Measurements from ENCODE around the gene KIF20B. TPM values are rescaled to one million over a fixed set of nuclear protein-coding genes. Genes with fewer than 3 reads are reported as not detected.
"Not testable (repeated sequence)": the region's sequence is repeated elsewhere in the genome, so short reads cannot be mapped to it uniquely, and the experiment has no call there.

Gene KIF20B
- total RNA-seq, 2 experiments from 2014 or later, result 58.1 to 63.2 TPM

GRCh38 chr10:89759531-89759930 lies 58.1 kb downstream of the KIF20B start:
- Mint-ChIP-seq H3K27me3 (no peaks in the 10 kb centered on the region), H3K36me3 (ENCODE audit: low read depth) (peaks cover 60% of the 10 kb centered on the region), H3K9me3 (no peaks in the 10 kb centered on the region), H3K4me3 (no peak overlapping the region), H3K4me1 (ENCODE audit: low read depth) (no peaks in the 10 kb centered on the region), H3K27ac (no peak overlapping the region)
- ChIA-PET CTCF (no interaction called here), POLR2A (interaction anchor here (0.6 kb wide), 1 partner anchor 180 kb away, joined by 3 read pairs; no protein-coding TSS in a partner anchor)
- DNase-seq (no peak), ATAC-seq (no peak)
- intact Hi-C loops (cut with micrococcal nuclease), result no loop called here
- no peak for TF ChIP-seq CTCF (IDR thresholded peaks at IDR 0.05)

- DNase-seq; H3K27ac Mint-ChIP-seq; H3K4me3 Mint-ChIP-seq; POLR2A ChIA-PET; H3K9me3 Mint-ChIP-seq; CTCF ChIA-PET; H3K4me1 Mint-ChIP-seq (ENCODE audit: low read depth); ATAC-seq; H3K27me3 Mint-ChIP-seq; intact Hi-C loops (cut with micrococcal nuclease): not testable (repeated sequence)
- peaks cover 68% of the 10 kb centered on the region for H3K36me3 Mint-ChIP-seq (ENCODE audit: low read depth)
Measured at GRCh38 chr10:89763671-89764070, 62.3 kb downstream of the KIF20B start.

- intact Hi-C loops (cut with micrococcal nuclease), result no loop called here
- Mint-ChIP-seq H3K36me3 (ENCODE audit: low read depth) (peaks cover 46% of the 10 kb centered on the region), H3K4me3 (no peak overlapping the region), H3K4me1 (ENCODE audit: low read depth) (no peaks in the 10 kb centered on the region), H3K27me3 (no peaks in the 10 kb centered on the region), H3K27ac (no peak overlapping the region), H3K9me3 (no peaks in the 10 kb centered on the region)
- DNase-seq, result no peak
- no peak for ATAC-seq
- POLR2A ChIA-PET, result interaction anchor here (0.6 to 0.7 kb wide), 2 partner anchors 1174 to 1540 kb away, joined by 3 read pairs; no protein-coding TSS in a partner anchor
- CTCF ChIA-PET, result no interaction called here
- no peak for TF ChIP-seq CTCF (IDR thresholded peaks at IDR 0.05)
Measured at GRCh38 chr10:89771684-89772083, 70.3 kb downstream of the KIF20B start.

GRCh38 chr10:89773081-89773480 lies 71.7 kb downstream of the KIF20B start:
- ATAC-seq, result no peak
- no peaks in the 10 kb centered on the region for H3K9me3 Mint-ChIP-seq
- H3K4me1 Mint-ChIP-seq (ENCODE audit: low read depth), result no peaks in the 10 kb centered on the region
- peaks cover 48% of the 10 kb centered on the region for H3K36me3 Mint-ChIP-seq (ENCODE audit: low read depth)
- intact Hi-C loops (cut with micrococcal nuclease), result no loop called here
- H3K27me3 Mint-ChIP-seq, result no peaks in the 10 kb centered on the region
- no peak overlapping the region for H3K27ac Mint-ChIP-seq
- DNase-seq, result no peak
- no peak overlapping the region for H3K4me3 Mint-ChIP-seq
- POLR2A ChIA-PET, result no interaction called here
- TF ChIP-seq CTCF (IDR thresholded peaks at IDR 0.05), result no peak
- CTCF ChIA-PET, result no interaction called here

- CTCF ChIA-PET, result no interaction called here
- ATAC-seq (no peak), DNase-seq (no peak)
- H3K27ac Mint-ChIP-seq, result no peak overlapping the region
- H3K36me3 Mint-ChIP-seq (ENCODE audit: low read depth), result peaks cover 35% of the 10 kb centered on the region
- intact Hi-C loops (cut with micrococcal nuclease), result no loop called here
- POLR2A ChIA-PET, result no interaction called here
- no peak for TF ChIP-seq CTCF (IDR thresholded peaks at IDR 0.05)
- H3K9me3 Mint-ChIP-seq, result no peaks in the 10 kb centered on the region
- no peak overlapping the region for H3K4me3 Mint-ChIP-seq
- no peaks in the 10 kb centered on the region for H3K27me3 Mint-ChIP-seq
- H3K4me1 Mint-ChIP-seq (ENCODE audit: low read depth), result no peaks in the 10 kb centered on the region
Measured at GRCh38 chr10:89776665-89777064, 75.3 kb downstream of the KIF20B start.

GRCh38 chr10:89782470-89782869 lies 81.1 kb downstream of the KIF20B start:
- ATAC-seq (no peak), DNase-seq (no peak)
- TF ChIP-seq CTCF (IDR thresholded peaks at IDR 0.05), result no peak
- Mint-ChIP-seq H3K9me3 (no peaks in the 10 kb centered on the region), H3K36me3 (ENCODE audit: low read depth) (peaks cover 7% of the 10 kb centered on the region), H3K4me1 (ENCODE audit: low read depth) (no peaks in the 10 kb centered on the region), H3K27me3 (no peaks in the 10 kb centered on the region), H3K4me3 (no peak overlapping the region), H3K27ac (no peak overlapping the region)
- intact Hi-C loops (cut with micrococcal nuclease), result no loop called here
- ChIA-PET CTCF (interaction anchor here (1.0 kb wide), 1 partner anchor 11 kb away, joined by 3 read pairs; no protein-coding TSS in a partner anchor), POLR2A (interaction anchor here (1.0 kb wide), 1 partner anchor 24 kb away, joined by 3 read pairs; no protein-coding TSS in a partner anchor)
